ENCODE measurements around the gene FSTL4. TPM values are rescaled to one million over a fixed set of nuclear protein-coding genes. Genes with fewer than 3 reads are reported as not detected.

The FSTL4 gene
- total and polyA plus RNA-seq, 2 of the 4 experiments (the other 2 are of a cell fraction) = 0.18 TPM; not detected in 1

- Histone ChIP-seq H3K27me3 (ENCODE audit: control insufficient read depth, insufficient read depth, low read length) (peaks cover 14% of the 10 kb centered on the region), H3K4me1 (ENCODE audit: control insufficient read depth, insufficient read depth, low read length) (no peaks in the 10 kb centered on the region), H3K23ac (ENCODE audit: low read depth, low read length) (no peak overlapping the region), H3K14ac (replicated peaks; ENCODE audit: low read depth, low read length) (no peak overlapping the region), H4K20me1 (ENCODE audit: insufficient read depth, low read length) (no peaks in the 10 kb centered on the region), H3K4me3 (ENCODE audit: insufficient read depth, low read depth, low read length) (no peak overlapping the region), H3K9me1 (ENCODE audit: insufficient read depth, low read length) (no peaks in the 10 kb centered on the region), H2BK20ac (ENCODE audit: low read depth, low read length) (no peak overlapping the region), H2AK5ac (ENCODE audit: low read depth, low read length) (no peak overlapping the region), H3K27ac (ENCODE audit: insufficient read depth, low read length) (no peak overlapping the region), H3K56ac (ENCODE audit: extremely low read depth, insufficient read depth, low read length) (no peak overlapping the region), H4K8ac (ENCODE audit: low read depth in 2 of 2, low read length in 2 of 2) (no peak overlapping the region), H4K91ac (ENCODE audit: insufficient read depth, low read depth, low read length) (no peak overlapping the region), H3K9me3 (ENCODE audit: control insufficient read depth, insufficient read depth, low read length) (no peaks in the 10 kb centered on the region), H2AFZ (replicated peaks; ENCODE audit: low read length, poor library complexity) (no peak overlapping the region), H2BK15ac (ENCODE audit: low read depth, low read length) (no peak overlapping the region), H2BK5ac (ENCODE audit: low read depth, low read length, poor library complexity, severe bottlenecking) (no peak overlapping the region), H3K18ac (ENCODE audit: low read depth, low read length) (no peak overlapping the region), H3K9ac (ENCODE audit: low read depth, low read length) (no peak overlapping the region), H4K5ac (ENCODE audit: low read depth, low read length) (no peak overlapping the region), H3K4ac (ENCODE audit: low read depth, low read length) (no peak overlapping the region), H2AK9ac (replicated peaks; ENCODE audit: low read depth, low read length, poor library complexity) (no peak overlapping the region), H3K36me3 (ENCODE audit: control insufficient read depth, insufficient read depth, low read length) (no peaks in the 10 kb centered on the region), H3K4me2 (ENCODE audit: low read depth, low read length) (no peak overlapping the region), H2BK120ac (ENCODE audit: low read depth, low read length) (no peak overlapping the region), H3K79me1 (ENCODE audit: low read depth in 1 of 2, low read length in 2 of 2) (no peaks in the 10 kb centered on the region)
- intact Hi-C loops (cut with micrococcal nuclease) = no loop called here
- in situ Hi-C loops (cut with MboI; ENCODE audit: low sequenced_read_pairs) = no loop called here
- CTCF ChIA-PET = no interaction called here
- TF ChIP-seq NFE2L2 (IDR thresholded peaks at IDR 0.05; ENCODE audit: low read depth, low read length) (no peak), POLR2A (IDR thresholded peaks at IDR 0.05; ENCODE audit: low read depth, low read length) (no peak), SMC3 (IDR thresholded peaks at IDR 0.05; ENCODE audit: low read depth, low read length) (no peak), MAFK (IDR thresholded peaks at IDR 0.05; ENCODE audit: low read depth, low read length) (no peak), FOS (IDR thresholded peaks at IDR 0.05; ENCODE audit: low read depth, low read length) (no peak), MXI1 (IDR thresholded peaks at IDR 0.05; ENCODE audit: borderline replicate concordance, low read depth, low read length) (no peak), RCOR1 (IDR thresholded peaks at IDR 0.05; ENCODE audit: insufficient replicate concordance, low read length) (no peak)
- 50% methylated on average over 1 of the region's 2 CpGs; no CpG with 5 or more reads in 1 of the 2 experiments for WGBS, 2 experiments (ENCODE audit: extremely low coverage in 2 of 2, insufficient read length in 1 of 2)
- BruUV-seq (replicated peaks) = no TSS peak
- ATAC-seq (ENCODE audit: low read depth) = no peak
- dilution Hi-C loops (cut with HindIII; ENCODE audit: low sequenced_read_pairs, unreplicated experiment) = no loop called here
- DNase-seq = no peak
- POLR2A ChIA-PET (ENCODE audit: unreplicated experiment) = no interaction called here
Measured at GRCh38 chr5:133520991-133521706, 91.2 kb downstream of the FSTL4 start.

All from IMR-90 (cell line).